Progenitor cell of endocrine pancreas (in vitro differentiated cells): Measurements from ENCODE around the gene AMDHD2. TPM values are rescaled to one million over a fixed set of nuclear protein-coding genes. Genes with fewer than 3 reads are reported as not detected.

ENCODE experiments used
- DNase-seq: peaks from one replicate; pipeline ENCODE4 v3.0.0; 2021; ENCODE audit warnings: low spot score; ENCODE audit not compliant: unreplicated experiment
- H3K27ac Mint-ChIP-seq: 2 replicates; pipeline ENCODE4 v1.8.0; 2021; ENCODE audit warnings: mild to moderate bottlenecking, moderate library complexity, mixed read lengths
- H3K27me3 Mint-ChIP-seq: 2 replicates; pipeline ENCODE4 v1.8.0; 2021; ENCODE audit warnings: mixed read lengths
- H3K36me3 Mint-ChIP-seq: 2 replicates; pipeline ENCODE4 v1.8.0; 2022; ENCODE audit warnings: mixed read lengths; ENCODE audit not compliant: insufficient read depth
- H3K4me1 Mint-ChIP-seq: 2 replicates; pipeline ENCODE4 v1.8.0; 2021; ENCODE audit warnings: low read depth, mixed read lengths
- H3K4me3 Mint-ChIP-seq: 2 replicates; pipeline ENCODE4 v1.8.0; 2021; ENCODE audit warnings: low read depth, mild to moderate bottlenecking, moderate library complexity, mixed read lengths
- H3K9me3 Mint-ChIP-seq: 2 replicates; pipeline ENCODE4 v1.8.0; 2021; ENCODE audit warnings: low read depth, mixed read lengths
- CTCF ChIP-seq: fragments of 200-600 bp; sonication (generic); IDR thresholded peaks from one replicate; pipeline ENCODE4 v1.5.0; 2021; ENCODE audit warnings: antibody characterized with exemption, mild to moderate bottlenecking; ENCODE audit not compliant: unreplicated experiment
- total RNA-seq: library from RNA; stranded (reverse); gene quantifications from 2 replicates; pipeline ENCODE4 v1.2.1, GENCODE V29; 2021

The AMDHD2 gene
- total RNA-seq, 1 donor from 2014 or later, result 40.8 TPM

DNA sequence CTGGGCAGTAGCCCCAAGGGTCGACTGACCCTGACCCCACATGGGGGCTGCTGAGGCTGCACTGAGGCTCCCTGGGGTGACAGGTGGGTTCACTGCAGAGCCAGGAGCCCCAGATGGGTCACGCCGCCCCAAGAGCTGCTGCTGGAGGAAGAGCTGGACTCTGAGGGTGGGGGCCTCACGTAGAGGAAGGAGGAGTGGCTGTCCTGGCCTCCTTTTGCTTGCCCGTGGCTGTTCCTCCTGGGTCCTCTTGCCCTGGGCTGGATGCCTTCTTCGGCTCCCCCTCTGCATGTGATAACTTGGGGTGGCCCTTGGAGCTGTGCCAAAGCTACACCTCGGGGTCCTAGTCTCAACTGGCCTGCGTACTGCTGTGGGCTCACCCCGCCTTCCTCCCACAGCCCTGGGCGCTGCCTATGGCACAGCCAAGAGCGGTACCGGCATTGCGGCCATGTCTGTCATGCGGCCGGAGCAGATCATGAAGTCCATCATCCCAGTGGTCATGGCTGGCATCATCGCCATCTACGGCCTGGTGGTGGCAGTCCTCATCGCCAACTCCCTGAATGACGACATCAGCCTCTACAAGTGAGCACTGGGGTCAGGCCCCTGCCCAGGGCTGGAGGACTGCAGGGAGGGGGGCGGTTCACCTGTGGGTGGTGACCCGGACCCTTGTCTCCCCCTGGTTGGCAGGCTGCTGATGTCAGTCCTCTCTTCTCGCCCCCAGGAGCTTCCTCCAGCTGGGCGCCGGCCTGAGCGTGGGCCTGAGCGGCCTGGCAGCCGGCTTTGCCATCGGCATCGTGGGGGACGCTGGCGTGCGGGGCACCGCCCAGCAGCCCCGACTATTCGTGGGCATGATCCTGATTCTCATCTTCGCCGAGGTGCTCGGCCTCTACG, 1.1 kb upstream of the AMDHD2 start:
- no peak for TF ChIP-seq CTCF
- Mint-ChIP-seq H3K4me3 (peak overlapping the region; percentile 57), H3K9me3 (no peaks in the 10 kb centered on the region), H3K36me3 (peaks cover 2% of the 10 kb centered on the region), H3K4me1 (peaks cover 35% of the 10 kb centered on the region), H3K27me3 (no peaks in the 10 kb centered on the region), H3K27ac (peak overlapping the region; percentile 97)
- DNase-seq, result no peak

- TF ChIP-seq CTCF, result no peak
- Mint-ChIP-seq H3K4me3 (peak overlapping the region; percentile 57), H3K4me1 (peaks cover 39% of the 10 kb centered on the region), H3K27me3 (no peaks in the 10 kb centered on the region), H3K36me3 (peaks cover 2% of the 10 kb centered on the region), H3K9me3 (no peaks in the 10 kb centered on the region), H3K27ac (peak overlapping the region; percentile 97)
- no peak for DNase-seq
Measured at GRCh38 chr16:2519711-2520080, 475 bp upstream of the AMDHD2 start.

- Mint-ChIP-seq H3K4me3 (peak overlapping the region; percentile 74), H3K4me1 (peaks cover 29% of the 10 kb centered on the region), H3K27ac (peak overlapping the region; percentile 95), H3K9me3 (no peaks in the 10 kb centered on the region), H3K36me3 (peaks cover 3% of the 10 kb centered on the region), H3K27me3 (no peaks in the 10 kb centered on the region)
- DNase-seq, result no peak
- no peak for TF ChIP-seq CTCF
Measured at GRCh38 chr16:2520784-2521531, 787 bp downstream of the AMDHD2 start.

- Mint-ChIP-seq H3K36me3 (peaks cover 1% of the 10 kb centered on the region), H3K4me3 (peak overlapping the region; percentile 23), H3K9me3 (no peaks in the 10 kb centered on the region), H3K4me1 (peaks cover 20% of the 10 kb centered on the region), H3K27ac (peak overlapping the region; percentile 86), H3K27me3 (no peaks in the 10 kb centered on the region)
- DNase-seq, result no peak
- no peak for TF ChIP-seq CTCF
Measured at GRCh38 chr16:2523801-2524231, 3.6 kb downstream of the AMDHD2 start.

DNA sequence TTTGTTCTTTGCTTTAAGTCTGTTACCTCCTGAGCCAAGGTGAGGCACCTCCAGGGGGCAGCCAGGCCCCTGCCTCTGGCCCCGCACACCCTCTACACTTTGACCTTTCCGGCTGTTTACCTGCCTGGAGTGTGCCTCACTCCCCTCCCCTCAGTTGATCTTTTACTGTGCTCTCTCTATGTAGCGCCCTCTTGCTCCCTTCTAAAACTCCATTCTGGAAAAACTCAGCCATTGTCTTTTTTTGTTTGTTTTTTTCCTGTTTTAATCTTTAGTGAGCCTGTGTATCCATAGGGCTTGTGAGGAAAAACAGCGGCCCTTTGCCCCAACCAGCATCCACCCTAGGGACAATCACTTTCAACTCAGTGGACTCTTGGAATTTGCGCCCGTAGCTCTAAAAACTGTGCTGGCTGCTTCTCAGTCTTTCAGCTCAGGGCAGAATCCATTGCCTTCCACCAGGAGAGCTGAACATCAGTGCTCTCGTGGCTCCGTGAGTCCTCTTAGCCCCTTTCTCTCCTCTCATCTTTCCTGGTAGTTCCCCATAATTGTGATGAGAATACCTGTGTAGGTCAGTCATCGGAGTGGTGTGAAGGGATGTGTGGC, 4.3 kb downstream of the AMDHD2 start:
- peak overlapping the region; percentile 86 for H3K27ac Mint-ChIP-seq
- H3K27me3 Mint-ChIP-seq, result no peaks in the 10 kb centered on the region
- no peak for DNase-seq
- H3K4me1 Mint-ChIP-seq, result peaks cover 20% of the 10 kb centered on the region
- H3K9me3 Mint-ChIP-seq, result no peaks in the 10 kb centered on the region
- H3K36me3 Mint-ChIP-seq, result peaks cover 1% of the 10 kb centered on the region
- peak overlapping the region; percentile 23 for H3K4me3 Mint-ChIP-seq
- TF ChIP-seq CTCF, result peak; percentile 42
